Endothelial cell (in vitro differentiated cells): ENCODE results near the gene LILRB5. TPM values are rescaled to one million over a fixed set of nuclear protein-coding genes. Genes with fewer than 3 reads are reported as not detected.
A peak's percentile ranks its signal among the peaks of the same experiment; 100 is the strongest.

Experiments used
- DNase-seq: peaks from one replicate; pipeline ENCODE4 v3.0.0; 2021; ENCODE audit warnings: low spot score
- H3K27ac Mint-ChIP-seq: one replicate; pipeline ENCODE4 v1.8.0; 2021; ENCODE audit warnings: mixed read lengths, inconsistent platforms; ENCODE audit not compliant: unreplicated experiment
- H3K27me3 Mint-ChIP-seq: one replicate; pipeline ENCODE4 v1.8.0; 2021; ENCODE audit warnings: mild to moderate bottlenecking, moderate library complexity, mixed read lengths, inconsistent platforms; ENCODE audit not compliant: unreplicated experiment
- H3K36me3 Mint-ChIP-seq: one replicate; pipeline ENCODE4 v1.8.0; 2021; ENCODE audit warnings: mild to moderate bottlenecking, low read depth, mixed read lengths, inconsistent platforms; ENCODE audit not compliant: unreplicated experiment
- H3K4me1 Mint-ChIP-seq: one replicate; pipeline ENCODE4 v1.8.0; 2021; ENCODE audit warnings: mild to moderate bottlenecking, mixed read lengths, inconsistent platforms; ENCODE audit not compliant: unreplicated experiment
- H3K4me3 Mint-ChIP-seq: one replicate; pipeline ENCODE4 v1.8.0; 2021; ENCODE audit warnings: mild to moderate bottlenecking, mixed read lengths, inconsistent platforms; ENCODE audit not compliant: unreplicated experiment
- H3K9me3 Mint-ChIP-seq: one replicate; pipeline ENCODE4 v1.8.0; 2021; ENCODE audit warnings: mixed read lengths, inconsistent platforms; ENCODE audit not compliant: unreplicated experiment
- CTCF ChIP-seq: fragments of 200-600 bp; sonication (generic); IDR thresholded peaks from one replicate; pipeline ENCODE4 v1.5.0; 2021; ENCODE audit warnings: antibody characterized with exemption; ENCODE audit not compliant: unreplicated experiment
- total RNA-seq: library from RNA; stranded (reverse); fragmentation: NEBNext Ultra II Directional; extraction: Animal tissue kit (Norgen Biotek cat#: 25700); gene quantifications from one replicate; pipeline ENCODE4 v1.2.1, GENCODE V29; 2021; ENCODE audit not compliant: unreplicated experiment

The LILRB5 gene
- total RNA-seq, 1 donor from 2014 or later, result not detected

GRCh38 chr19:54255105-54255775 is 1.8 kb downstream of the LILRB5 start:
- no peak overlapping the region for H3K27ac Mint-ChIP-seq
- no peak for TF ChIP-seq CTCF
- H3K9me3 Mint-ChIP-seq, result no peaks in the 10 kb centered on the region
- peaks cover 4% of the 10 kb centered on the region for H3K4me1 Mint-ChIP-seq
- H3K4me3 Mint-ChIP-seq, result peak overlapping the region; percentile 70
- no peak for DNase-seq
- no peaks in the 10 kb centered on the region for H3K36me3 Mint-ChIP-seq
- H3K27me3 Mint-ChIP-seq, result peaks cover 2% of the 10 kb centered on the region

GRCh38 chr19:54254195-54254906 is 2.7 kb downstream of the LILRB5 start:
- H3K4me3 Mint-ChIP-seq, result no peak overlapping the region
- TF ChIP-seq CTCF, result no peak
- no peak overlapping the region for H3K27ac Mint-ChIP-seq
- no peak for DNase-seq
- H3K27me3 Mint-ChIP-seq, result peaks cover 2% of the 10 kb centered on the region
- H3K36me3 Mint-ChIP-seq, result no peaks in the 10 kb centered on the region
- no peaks in the 10 kb centered on the region for H3K9me3 Mint-ChIP-seq
- H3K4me1 Mint-ChIP-seq, result peaks cover 4% of the 10 kb centered on the region

- DNase-seq, result no peak
- Mint-ChIP-seq H3K27me3 (peaks cover 2% of the 10 kb centered on the region), H3K9me3 (no peaks in the 10 kb centered on the region), H3K27ac (no peak overlapping the region), H3K4me1 (peaks cover 4% of the 10 kb centered on the region), H3K4me3 (no peak overlapping the region), H3K36me3 (no peaks in the 10 kb centered on the region)
- no peak for TF ChIP-seq CTCF
These were observed 3.5 kb downstream of the LILRB5 start for GRCh38 chr19:54253331-54254194.

GRCh38 chr19:54252845-54253244 is 4.2 kb downstream of the LILRB5 start:
- no peaks in the 10 kb centered on the region for H3K36me3 Mint-ChIP-seq
- H3K27me3 Mint-ChIP-seq, result peaks cover 2% of the 10 kb centered on the region
- peaks cover 10% of the 10 kb centered on the region for H3K4me1 Mint-ChIP-seq
- no peak for TF ChIP-seq CTCF
- no peaks in the 10 kb centered on the region for H3K9me3 Mint-ChIP-seq
- no peak for DNase-seq
- peak overlapping the region; percentile 5 for H3K27ac Mint-ChIP-seq
- no peak overlapping the region for H3K4me3 Mint-ChIP-seq
